ENCODE measurements around the gene CHRNG. TPM values are rescaled to one million over a fixed set of nuclear protein-coding genes. Genes with fewer than 3 reads are reported as not detected.

The CHRNG gene
- 1 to 10 TPM in 3 of 4 donors, under 1 TPM in 1; 0.52 to 2.0 (median 1.4) TPM for polyA plus RNA-seq (ENCODE audit: insufficient read length in 4 of 4)

- DNase-seq (ENCODE audit: low read depth in 4 of 4, low spot score in 2 of 4), result no peak
Measured at GRCh38 chr2:232539298-232540231, at the start of gene CHRNG. CHRNG (plus strand) TSS chr2:232539692; CDS start chr2:232539748, 56 bp downstream.

- no peak for DNase-seq (ENCODE audit: low read depth in 4 of 4, low spot score in 2 of 4)
Measured at GRCh38 chr2:232490221-232491138, 49.0 kb upstream of the CHRNG start.

- DNase-seq (ENCODE audit: low read depth in 4 of 4, low spot score in 2 of 4), result no peak
Measured at GRCh38 chr2:232491139-232491780, 48.2 kb upstream of the CHRNG start.

GRCh38 chr2:232492236-232492848, 47.1 kb upstream of the CHRNG start:
- no peak for DNase-seq (ENCODE audit: low read depth in 4 of 4, low spot score in 2 of 4)

GRCh38 chr2:232492963-232493700, 46.4 kb upstream of the CHRNG start:
- no peak for DNase-seq (ENCODE audit: low read depth in 4 of 4, low spot score in 2 of 4)

- DNase-seq (ENCODE audit: low read depth in 4 of 4, low spot score in 2 of 4), result no peak
Measured at GRCh38 chr2:232493701-232494474, 45.6 kb upstream of the CHRNG start.

- DNase-seq (ENCODE audit: low read depth in 4 of 4, low spot score in 2 of 4), result no peak
Measured at GRCh38 chr2:232494542-232494941, 45.0 kb upstream of the CHRNG start.

- no peak for DNase-seq (ENCODE audit: low read depth in 4 of 4, low spot score in 2 of 4)
Measured at GRCh38 chr2:232495292-232495691, 44.2 kb upstream of the CHRNG start.

- DNase-seq (ENCODE audit: low read depth in 4 of 4, low spot score in 2 of 4), result no peak
Measured at GRCh38 chr2:232496501-232497270, 42.8 kb upstream of the CHRNG start.

- DNase-seq (ENCODE audit: low read depth in 4 of 4, low spot score in 2 of 4), result no peak
Measured at GRCh38 chr2:232497348-232497747, 42.1 kb upstream of the CHRNG start.

GRCh38 chr2:232498452-232498851, 41.0 kb upstream of the CHRNG start:
- DNase-seq (ENCODE audit: low read depth in 4 of 4, low spot score in 2 of 4), result no peak

- DNase-seq (ENCODE audit: low read depth in 4 of 4, low spot score in 2 of 4), result no peak
Measured at GRCh38 chr2:232501331-232501771, 38.1 kb upstream of the CHRNG start.

GRCh38 chr2:232501794-232502390, 37.6 kb upstream of the CHRNG start:
- DNase-seq (ENCODE audit: low read depth in 4 of 4, low spot score in 2 of 4), result no peak

GRCh38 chr2:232502511-232502910, 37.0 kb upstream of the CHRNG start:
- DNase-seq (ENCODE audit: low read depth in 4 of 4, low spot score in 2 of 4), result no peak

GRCh38 chr2:232502911-232503808, 36.3 kb upstream of the CHRNG start:
- no peak for DNase-seq (ENCODE audit: low read depth in 4 of 4, low spot score in 2 of 4)

GRCh38 chr2:232503809-232504323, 35.6 kb upstream of the CHRNG start:
- no peak for DNase-seq (ENCODE audit: low read depth in 4 of 4, low spot score in 2 of 4)

All from left renal cortex interstitium (tissue), 4 donors.